Gastrocnemius medialis (tissue), 4 donors: Measurements from ENCODE around the gene C12orf50.

Experiments used
- POLR2A ChIP-seq, 2 donors: fragments of 450-650 bp; IDR thresholded peaks; one replicate each; pipeline ENCODE4 v1.6.1; 2017; ENCODE audit warnings: antibody characterized with exemption in 2 of 2, mild to moderate bottlenecking in 2 of 2, moderate library complexity in 2 of 2
- TF ChIP-seq, protein P1 (sequence below), 5 experiments: fragments of 450-650 bp in 3 of 5; fragments of 200-600 bp in 2 of 5; sonication (generic) in 2 of 5; IDR thresholded peaks in 4 of 5; conservative IDR thresholded peaks in 1 of 5; 1 replicate in 4 of 5; 2 replicates in 1 of 5; pipeline ENCODE4 v1.5.1; 2016 to 2019; ENCODE audit warnings: antibody characterized with exemption in 5 of 5, mild to moderate bottlenecking in 3 of 5, moderate library complexity in 3 of 5

DNA sequence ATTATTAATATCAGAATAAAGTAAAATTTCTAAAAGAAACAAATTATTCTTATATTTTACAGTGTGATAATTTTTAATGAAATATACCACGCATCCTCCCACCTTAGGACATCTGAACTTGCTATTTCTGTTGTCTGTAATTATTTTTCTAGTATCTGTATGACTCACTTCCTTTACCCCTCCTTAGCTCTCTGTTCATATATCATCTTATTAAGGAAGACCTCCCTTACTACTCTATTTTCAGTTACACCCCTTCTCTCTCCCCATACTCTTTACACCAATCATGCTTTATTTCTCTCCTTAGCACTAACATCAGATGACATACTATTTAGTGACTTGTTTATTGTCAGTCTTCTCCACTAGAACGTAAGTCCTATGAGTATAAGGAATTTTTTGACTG is 34.2 kb upstream of the C12orf50 start:
- TF ChIP-seq, protein P1, sequence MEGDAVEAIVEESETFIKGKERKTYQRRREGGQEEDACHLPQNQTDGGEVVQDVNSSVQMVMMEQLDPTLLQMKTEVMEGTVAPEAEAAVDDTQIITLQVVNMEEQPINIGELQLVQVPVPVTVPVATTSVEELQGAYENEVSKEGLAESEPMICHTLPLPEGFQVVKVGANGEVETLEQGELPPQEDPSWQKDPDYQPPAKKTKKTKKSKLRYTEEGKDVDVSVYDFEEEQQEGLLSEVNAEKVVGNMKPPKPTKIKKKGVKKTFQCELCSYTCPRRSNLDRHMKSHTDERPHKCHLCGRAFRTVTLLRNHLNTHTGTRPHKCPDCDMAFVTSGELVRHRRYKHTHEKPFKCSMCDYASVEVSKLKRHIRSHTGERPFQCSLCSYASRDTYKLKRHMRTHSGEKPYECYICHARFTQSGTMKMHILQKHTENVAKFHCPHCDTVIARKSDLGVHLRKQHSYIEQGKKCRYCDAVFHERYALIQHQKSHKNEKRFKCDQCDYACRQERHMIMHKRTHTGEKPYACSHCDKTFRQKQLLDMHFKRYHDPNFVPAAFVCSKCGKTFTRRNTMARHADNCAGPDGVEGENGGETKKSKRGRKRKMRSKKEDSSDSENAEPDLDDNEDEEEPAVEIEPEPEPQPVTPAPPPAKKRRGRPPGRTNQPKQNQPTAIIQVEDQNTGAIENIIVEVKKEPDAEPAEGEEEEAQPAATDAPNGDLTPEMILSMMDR (IDR thresholded peaks at IDR 0.05 in 4 of 5, conservative IDR thresholded peaks at IDR 0.05 in 1 of 5), result no peak
- no peak for TF ChIP-seq POLR2A (IDR thresholded peaks at IDR 0.05)
